SU-DHL-6 (cell line): ENCODE data around the gene GRIK2.

Source experiments
- H2AFZ ChIP-seq: fragments of 200-600 bp; sonication (generic); 2 replicates; pipeline ENCODE4 v1.6.1; 2014; ENCODE audit warnings: low read depth, mild to moderate bottlenecking, moderate library complexity, mixed read lengths, antibody characterized with exemption, low read length; ENCODE audit not compliant: severe bottlenecking
- H3F3A ChIP-seq: fragments of 200-600 bp; shearing (Covaris generic); 2 replicates; pipeline ENCODE4 v1.6.0; 2016; ENCODE audit warnings: antibody characterized with exemption, mild to moderate bottlenecking; ENCODE audit not compliant: insufficient read depth
- H3K27ac ChIP-seq: fragments of 200-600 bp; sonication (generic); 2 replicates; pipeline ENCODE4 v1.5.1; 2016; ENCODE audit warnings: low read depth, mild to moderate bottlenecking, low read length, moderate library complexity, mixed read lengths
- H3K27me3 ChIP-seq: fragments of 200-600 bp; sonication (generic), shearing (Covaris generic); 2 replicates; pipeline ENCODE4 v1.6.0; 2014; ENCODE audit warnings: mild to moderate bottlenecking, low read length
- H3K36me3 ChIP-seq: fragments of 200-600 bp; sonication (generic); 2 replicates; pipeline ENCODE4 v1.6.1; 2014; ENCODE audit warnings: mild to moderate bottlenecking, low read length, mixed read lengths
- H3K4me2 ChIP-seq: fragments of 300-600, 200-600 bp; shearing (Covaris generic), sonication (generic); 2 replicates; pipeline ENCODE4 v1.6.0; 2014; ENCODE audit warnings: low read length, low read depth, mild to moderate bottlenecking; ENCODE audit not compliant: poor library complexity, severe bottlenecking
- H3K4me3 ChIP-seq: fragments of 200-600 bp; sonication (generic); 2 replicates; pipeline ENCODE4 v1.5.1; 2014; ENCODE audit warnings: antibody characterized with exemption, low read length, mild to moderate bottlenecking, mixed read lengths; ENCODE audit not compliant: insufficient read depth, poor library complexity, severe bottlenecking
- H3K79me2 ChIP-seq: fragments of 200-600 bp; sonication (generic); 2 replicates; pipeline ENCODE4 v1.6.1; 2014; ENCODE audit warnings: mild to moderate bottlenecking, low read length, moderate library complexity; ENCODE audit not compliant: insufficient read depth
- H3K9ac ChIP-seq: fragments of 200-600 bp; sonication (generic); 2 replicates; pipeline ENCODE4 v1.7.0; 2014; ENCODE audit warnings: mild to moderate bottlenecking, low read length
- H3K9me2 ChIP-seq: fragments of 200-600 bp; sonication (generic); replicated peaks from 2 replicates; pipeline ENCODE4 v1.6.1; 2014; ENCODE audit warnings: low read length; ENCODE audit not compliant: insufficient read depth
- H3K9me3 ChIP-seq: fragments of 200-600 bp; sonication (generic); 2 replicates; pipeline ENCODE4 v1.6.1; 2014; ENCODE audit warnings: low read length, mixed read lengths; ENCODE audit not compliant: insufficient read depth
- H4K20me1 ChIP-seq: fragments of 200-600 bp; sonication (generic); 2 replicates; pipeline ENCODE4 v1.6.1; 2014; ENCODE audit warnings: low read depth, mild to moderate bottlenecking, antibody characterized with exemption, low read length, moderate library complexity, mixed read lengths
- CTCF ChIP-seq: fragments of 200-600 bp; sonication (generic); IDR thresholded peaks from one replicate; pipeline ENCODE4 v1.5.1; 2017; ENCODE audit warnings: antibody characterized with exemption, mild to moderate bottlenecking, low read length, moderate library complexity; ENCODE audit not compliant: insufficient read depth, poor library complexity, severe bottlenecking
- EZH2phosphoT487 ChIP-seq: fragments of 200-600 bp; sonication (generic), shearing (Covaris generic); conservative IDR thresholded peaks from 2 replicates; pipeline ENCODE4 v1.6.1; 2018; ENCODE audit warnings: mild to moderate bottlenecking, antibody characterized with exemption, low read length, moderate library complexity, mixed read lengths

Gene GRIK2

DNA sequence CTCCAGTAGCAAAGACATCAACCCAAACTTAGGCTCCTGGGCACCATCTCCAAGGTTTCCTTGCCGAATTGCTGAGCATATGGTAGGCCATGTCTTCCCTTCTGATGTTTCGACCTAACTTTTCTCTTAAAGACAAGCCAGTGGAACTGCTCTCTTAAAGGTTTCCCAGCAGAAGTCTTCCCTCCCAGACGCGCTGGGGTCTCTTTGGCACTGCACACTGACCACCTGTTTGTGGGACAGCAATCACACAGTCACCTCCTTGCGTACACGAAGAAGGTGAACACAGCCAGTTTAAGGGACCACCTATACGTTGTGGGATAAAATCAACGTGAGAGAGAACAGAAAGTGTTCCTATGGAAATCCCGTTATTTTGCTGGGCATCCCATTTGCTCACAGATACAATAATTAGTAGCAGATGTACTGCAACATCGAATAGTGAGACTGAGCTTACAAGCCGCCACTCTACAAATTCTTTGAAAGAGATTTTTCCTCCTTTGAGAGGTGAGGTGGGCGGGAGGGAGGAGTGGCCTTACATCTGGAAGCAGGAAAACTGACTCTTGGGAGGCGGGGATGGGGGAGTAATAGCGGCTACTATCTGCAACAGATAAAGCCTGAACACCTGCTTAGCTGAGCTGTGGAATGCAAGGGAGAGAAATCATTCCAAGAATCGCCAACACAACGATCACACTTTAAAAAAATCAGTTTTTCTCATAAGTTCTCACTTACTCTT, 9.9 kb downstream of the GRIK2 start:
- TF ChIP-seq EZH2phosphoT487 = no peak
- no peak for TF ChIP-seq CTCF
- H3K4me2 ChIP-seq = no peak overlapping the region
- no peak overlapping the region for H2AFZ ChIP-seq

GRCh38 chr6:101404775-101405174, 11.3 kb downstream of the GRIK2 start:
- no peaks in the 10 kb centered on the region for H3K36me3 ChIP-seq
- no peaks in the 10 kb centered on the region for H3F3A ChIP-seq
- TF ChIP-seq EZH2phosphoT487 = no peak
- TF ChIP-seq CTCF = no peak
- no peaks in the 10 kb centered on the region for H3K9me3 ChIP-seq
- H3K27me3 ChIP-seq = no peaks in the 10 kb centered on the region
- H3K9me2 ChIP-seq = no peaks in the 10 kb centered on the region
- H3K4me2 ChIP-seq = no peak overlapping the region
- H2AFZ ChIP-seq = no peak overlapping the region
- H4K20me1 ChIP-seq = no peaks in the 10 kb centered on the region
- H3K27ac ChIP-seq = no peak overlapping the region
- H3K4me3 ChIP-seq = no peak overlapping the region
- H3K9ac ChIP-seq = no peak overlapping the region
- no peaks in the 10 kb centered on the region for H3K79me2 ChIP-seq

More for the DNA sequence above, 9.9 kb downstream of the GRIK2 start:
- no peaks in the 10 kb centered on the region for H3K9me3 ChIP-seq
- H3K79me2 ChIP-seq = no peaks in the 10 kb centered on the region
- H3K36me3 ChIP-seq = no peaks in the 10 kb centered on the region
- H3K27me3 ChIP-seq = no peaks in the 10 kb centered on the region
- H3F3A ChIP-seq = no peaks in the 10 kb centered on the region
- no peak overlapping the region for H3K27ac ChIP-seq
- no peaks in the 10 kb centered on the region for H3K9me2 ChIP-seq
- H3K9ac ChIP-seq = no peak overlapping the region
- H3K4me3 ChIP-seq = no peak overlapping the region
- no peaks in the 10 kb centered on the region for H4K20me1 ChIP-seq

- H3K27ac ChIP-seq = no peak overlapping the region
- no peaks in the 10 kb centered on the region for H3F3A ChIP-seq
- no peak overlapping the region for H3K4me2 ChIP-seq
- no peak overlapping the region for H3K4me3 ChIP-seq
- H3K9ac ChIP-seq = no peak overlapping the region
- TF ChIP-seq EZH2phosphoT487 = no peak
- H3K9me3 ChIP-seq = no peaks in the 10 kb centered on the region
- H4K20me1 ChIP-seq = no peaks in the 10 kb centered on the region
- no peaks in the 10 kb centered on the region for H3K27me3 ChIP-seq
- H3K9me2 ChIP-seq = no peaks in the 10 kb centered on the region
- H3K36me3 ChIP-seq = no peaks in the 10 kb centered on the region
- H3K79me2 ChIP-seq = no peaks in the 10 kb centered on the region
- H2AFZ ChIP-seq = no peak overlapping the region
Measured at GRCh38 chr6:101413773-101414172, 20.3 kb downstream of the GRIK2 start.

DNA sequence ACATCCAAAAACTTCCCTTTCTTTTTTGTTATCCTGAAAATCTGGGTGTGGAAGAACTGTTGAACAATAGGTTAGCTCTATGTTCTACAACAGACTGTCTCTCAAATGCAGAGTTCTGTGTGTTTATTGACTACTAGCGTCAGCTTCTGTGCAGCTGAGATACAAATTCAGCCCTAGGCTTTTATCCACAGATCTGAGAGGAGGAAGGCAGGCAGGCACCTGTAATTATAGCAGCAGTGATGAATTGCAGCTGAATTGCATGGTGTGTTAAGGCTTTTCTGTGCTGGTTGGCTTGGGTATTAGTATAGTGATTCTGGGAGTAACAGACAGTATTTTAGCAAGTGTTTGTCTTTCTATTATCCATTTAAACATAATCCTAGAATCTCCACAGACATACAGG, 24.4 kb downstream of the GRIK2 start:
- Histone ChIP-seq H4K20me1 (no peaks in the 10 kb centered on the region), H3F3A (no peaks in the 10 kb centered on the region), H3K9ac (no peak overlapping the region), H3K27me3 (no peaks in the 10 kb centered on the region), H3K4me3 (no peak overlapping the region), H3K36me3 (no peaks in the 10 kb centered on the region), H3K9me3 (no peaks in the 10 kb centered on the region), H3K79me2 (no peaks in the 10 kb centered on the region), H3K9me2 (no peaks in the 10 kb centered on the region), H2AFZ (no peak overlapping the region), H3K4me2 (no peak overlapping the region), H3K27ac (no peak overlapping the region)
- TF ChIP-seq EZH2phosphoT487 = no peak
- TF ChIP-seq CTCF = no peak
